Embryonic facial prominence (tissue), 1 donor: ENCODE measurements around the gene MAPK12.

Experiments used
- DNase-seq: peaks from one replicate; pipeline ENCODE4 v3.0.0-alpha.2; 2016; ENCODE audit errors: extremely low spot score

MAPK12 gene

DNA sequence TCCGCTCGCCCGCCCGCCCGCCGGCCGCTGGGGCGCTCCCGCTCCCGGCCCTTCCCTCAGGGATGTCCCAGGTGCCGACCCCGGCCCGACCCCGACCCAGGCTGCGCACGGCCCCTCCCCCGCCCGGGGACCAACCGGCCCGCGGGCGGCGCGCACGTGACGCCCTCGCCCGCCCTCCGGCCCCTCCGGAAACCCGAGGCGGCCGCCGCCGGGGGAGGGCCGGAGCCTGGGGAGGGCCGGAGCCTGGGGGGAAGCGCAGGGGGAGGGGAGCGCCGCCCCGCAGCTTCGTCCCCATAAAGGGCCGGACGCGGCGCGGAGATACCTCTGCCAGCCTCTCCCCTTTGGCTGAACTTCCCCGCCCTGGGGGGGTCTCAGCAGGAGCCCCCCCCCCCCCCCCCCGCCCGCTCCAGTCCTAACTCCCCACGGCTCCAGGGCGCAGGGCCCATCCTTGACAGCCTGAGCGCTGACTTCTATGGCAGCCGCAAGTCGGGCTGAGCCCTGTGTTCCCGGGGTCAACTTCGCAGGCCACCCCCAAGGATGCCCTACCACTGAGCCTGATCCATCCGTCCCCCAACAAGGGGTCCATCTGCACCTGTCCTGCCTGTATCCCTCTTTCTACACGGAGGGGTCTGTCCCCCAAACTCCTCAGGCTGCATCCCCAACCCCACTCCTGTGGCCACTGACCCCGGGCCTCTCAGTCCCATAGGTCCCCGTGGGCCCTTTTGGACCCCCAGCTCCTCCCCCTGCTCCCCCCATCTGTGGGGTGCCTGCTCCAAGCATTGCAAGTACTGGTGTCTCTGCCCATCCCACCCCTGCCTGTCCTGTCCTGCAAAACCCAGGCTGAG is at the start of gene MAPK12:
TSS of gene MAPK12 (minus strand) at position 69 of the 845 bp plus-strand sequence. CDS start 174 bp downstream, outside the sequence.
- no peak for DNase-seq

DNA sequence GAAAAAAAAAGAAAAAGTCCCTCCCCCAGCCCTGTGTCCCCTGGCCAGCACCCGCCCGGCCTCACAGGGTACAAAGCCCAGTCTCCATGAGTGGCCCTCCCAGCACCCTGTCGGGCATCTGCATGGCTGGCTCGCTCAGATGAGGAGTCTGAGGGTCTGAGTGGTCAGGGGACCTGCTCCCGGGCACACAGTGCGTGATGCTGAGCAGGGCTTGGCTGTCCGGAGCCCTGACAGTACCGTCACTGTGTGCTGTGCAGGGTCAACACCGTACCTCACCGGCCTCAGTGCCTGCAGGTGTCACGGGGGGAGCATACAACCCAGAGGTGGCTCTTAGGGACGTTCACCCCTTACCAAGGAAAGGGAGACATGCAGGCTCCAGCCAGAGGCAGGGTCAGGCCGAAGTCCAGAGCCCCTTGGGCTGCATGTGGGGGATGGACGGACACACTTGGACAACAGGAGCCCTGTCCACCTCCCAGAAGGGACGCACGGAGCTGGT is 49.5 kb upstream of the MAPK12 start:
- DNase-seq: no peak

DNA sequence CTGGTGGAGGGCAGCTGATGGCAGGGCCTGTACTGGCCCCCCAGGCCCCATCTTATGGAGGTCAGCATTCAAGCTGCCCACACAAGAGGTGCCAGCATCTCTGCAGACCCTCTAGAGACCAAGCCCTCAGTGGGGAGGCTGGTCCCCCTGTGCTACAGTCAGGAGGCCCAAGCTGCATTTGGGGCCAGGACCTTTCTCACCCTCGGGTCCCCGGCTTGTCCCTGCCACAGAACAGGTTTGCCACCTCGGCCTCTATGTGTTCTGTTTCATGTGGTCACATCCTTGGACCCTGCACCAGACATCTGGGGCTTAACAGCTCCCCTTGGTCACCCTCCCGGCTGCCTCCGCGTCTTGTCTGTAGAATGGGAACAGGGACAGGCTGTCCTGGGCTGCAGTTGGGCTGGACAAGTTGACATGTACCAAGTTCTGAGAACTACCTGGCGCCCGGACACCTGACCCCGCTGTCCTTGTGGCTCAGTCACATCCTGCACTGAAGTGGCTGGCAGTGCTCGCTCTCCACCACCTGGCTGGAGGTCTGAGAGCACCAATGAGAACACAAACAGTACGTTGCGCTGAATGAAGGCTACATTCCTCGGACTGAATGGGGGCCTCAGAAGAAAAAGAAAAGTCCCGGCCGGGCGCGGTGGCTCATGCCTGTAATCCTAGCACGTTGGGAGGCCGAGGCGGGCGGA is 48.7 kb upstream of the MAPK12 start:
- DNase-seq: no peak

DNA sequence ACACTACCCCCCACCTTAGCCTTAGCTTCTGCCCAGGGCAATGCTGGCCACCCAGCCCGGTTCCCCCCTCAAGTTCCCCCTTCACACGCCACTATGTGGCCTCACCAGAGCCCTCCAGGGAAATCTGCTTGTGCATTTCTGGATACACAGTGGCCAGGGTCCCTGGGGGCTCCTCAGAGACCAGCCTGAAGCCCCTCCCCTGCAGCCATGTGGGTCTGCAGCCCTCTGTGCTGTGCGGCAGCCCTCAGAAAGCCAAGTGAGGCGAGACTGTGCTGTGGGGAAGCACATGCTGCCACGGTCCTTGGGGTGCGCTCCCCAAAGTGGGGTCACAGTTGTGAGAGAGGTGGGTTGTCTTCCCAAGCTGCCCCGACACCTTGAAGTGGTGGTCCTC is 48.1 kb upstream of the MAPK12 start:
- no peak for DNase-seq

DNA sequence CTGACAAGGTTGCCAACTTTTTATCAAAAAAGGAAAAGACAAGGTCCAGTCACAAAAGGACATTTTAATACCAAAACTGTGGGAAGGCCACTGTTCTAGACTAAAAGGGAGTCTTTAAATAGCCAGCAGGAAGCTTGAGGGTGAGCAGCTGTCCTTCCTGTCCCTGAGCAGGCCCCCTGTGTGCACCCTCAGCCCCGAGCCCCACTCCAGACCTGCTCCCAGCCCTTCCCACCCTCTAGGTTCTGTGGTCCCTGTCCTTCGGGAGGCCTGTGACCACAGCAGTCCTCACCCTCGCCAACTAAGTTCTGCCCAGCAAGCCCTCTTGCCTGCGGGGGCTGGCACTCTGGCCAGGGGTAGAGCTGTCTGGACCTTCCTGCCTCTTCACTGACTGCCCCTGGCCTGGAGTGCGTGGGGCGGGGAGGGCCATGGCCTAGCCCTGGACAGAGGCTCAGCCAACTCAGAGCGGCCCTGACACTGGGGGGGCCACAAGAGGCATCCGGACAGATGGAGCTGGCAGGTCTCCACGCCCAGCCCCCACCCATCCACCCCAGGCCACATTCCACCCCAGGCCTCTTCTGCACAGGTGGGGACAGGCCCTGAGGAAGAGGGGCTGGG is 47.6 kb upstream of the MAPK12 start:
- no peak for DNase-seq

DNA sequence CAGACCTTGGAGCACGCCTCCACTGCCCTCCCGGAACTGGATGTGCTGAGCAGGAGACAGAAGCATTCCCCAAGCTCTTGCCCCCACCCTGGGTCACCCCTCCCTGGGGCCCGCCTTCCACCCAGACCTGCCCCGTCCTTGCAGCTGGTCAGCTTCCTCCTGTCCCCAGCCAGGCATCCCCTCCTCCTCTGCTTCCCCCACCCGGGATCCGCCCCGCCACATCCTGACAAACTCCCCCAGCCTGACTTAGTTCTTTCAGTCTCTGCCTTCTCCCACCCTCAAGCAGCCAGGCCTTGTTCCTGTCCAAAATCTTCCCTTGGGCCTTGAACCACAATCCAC is 47.1 kb upstream of the MAPK12 start:
- no peak for DNase-seq

DNA sequence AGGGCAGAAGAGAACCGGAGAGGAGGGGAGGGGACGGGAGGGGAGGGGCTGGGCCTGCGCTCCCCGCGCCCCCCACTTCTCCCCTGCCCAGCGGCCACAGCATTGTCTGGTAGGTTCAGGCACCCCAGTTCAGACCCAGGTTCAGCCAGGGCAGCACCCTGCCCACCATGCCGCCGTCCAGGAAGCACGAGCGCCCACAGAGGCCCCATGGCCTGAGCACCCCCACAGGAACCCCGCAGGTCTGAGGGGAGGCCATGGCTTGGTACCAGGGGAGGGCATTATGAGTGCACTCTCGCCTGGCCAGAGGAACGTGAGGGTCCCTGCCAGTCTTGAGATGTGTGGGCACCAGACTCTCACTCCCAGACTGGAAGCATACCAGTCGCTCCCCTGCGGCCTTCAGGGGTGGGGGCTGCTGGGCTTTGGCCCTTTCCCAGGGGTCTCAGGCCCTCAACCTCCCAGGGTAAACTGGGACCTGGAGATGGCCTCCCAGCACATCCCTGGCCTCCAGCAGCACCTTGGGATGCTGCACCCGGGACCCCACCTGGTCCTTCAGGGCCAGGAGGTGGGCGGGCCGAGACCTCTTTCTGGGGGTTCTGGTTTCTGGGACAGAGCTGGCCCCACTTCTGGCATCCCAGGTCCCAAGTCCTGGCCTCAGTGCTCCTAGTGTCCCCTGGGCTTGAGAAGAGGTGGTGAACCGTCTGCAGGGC is 46.6 kb upstream of the MAPK12 start:
- DNase-seq: no peak

DNA sequence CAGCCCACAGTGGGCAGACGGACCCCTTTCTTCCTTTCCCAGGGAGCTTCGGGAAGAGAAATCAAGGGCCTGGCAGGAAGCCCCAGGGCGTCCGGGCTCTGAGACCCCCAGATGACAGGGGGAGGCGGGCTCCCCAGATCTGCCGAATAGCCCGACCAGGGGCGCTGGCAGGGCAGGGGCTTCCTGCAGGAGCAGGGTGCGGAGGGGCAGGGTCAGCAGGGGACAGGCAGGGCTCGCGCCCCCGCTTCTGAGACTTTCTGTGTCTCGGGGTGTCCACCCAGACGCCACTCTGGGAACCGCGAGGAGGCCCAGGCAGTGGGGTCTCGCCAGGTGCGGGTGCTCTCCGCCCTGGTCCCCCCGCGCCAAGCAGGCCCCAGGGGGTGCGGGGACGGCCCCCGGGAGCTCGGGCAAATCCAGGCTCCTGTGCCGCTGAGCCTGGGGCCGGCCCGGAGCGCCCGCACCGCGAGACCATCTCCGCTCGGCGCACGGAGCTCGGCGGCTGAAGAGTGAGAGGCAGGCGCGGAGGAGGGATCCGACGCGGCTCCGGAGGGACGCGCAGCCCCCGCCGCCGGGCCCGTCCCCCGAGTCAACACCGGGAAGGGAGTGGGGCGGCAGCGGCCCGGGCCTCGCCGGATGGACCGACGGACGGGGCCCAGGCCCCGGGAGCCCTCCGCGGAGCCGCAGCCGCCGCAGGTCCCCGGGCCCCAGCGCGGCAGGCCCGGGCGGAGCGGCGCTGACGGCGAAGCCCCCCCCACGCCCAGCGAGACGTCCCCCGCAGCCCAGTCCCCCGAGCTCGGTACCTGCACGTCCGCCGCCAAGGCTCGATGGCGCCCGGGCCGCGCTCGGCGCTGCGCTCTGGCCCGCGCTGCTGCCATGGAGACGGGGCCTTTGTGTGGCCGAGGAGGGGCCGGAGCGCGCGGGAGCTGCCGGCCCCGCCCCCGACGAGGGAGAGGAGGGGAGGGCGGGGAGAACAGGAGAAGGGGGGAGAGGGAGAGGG is 45.6 kb upstream of the MAPK12 start, which contains the start of gene PLXNB2:
TSS of gene PLXNB2 (minus strand) at position 894 of the 997 bp plus-strand sequence. CDS start 17,062 bp downstream, outside the sequence.
- peak; percentile 76 for DNase-seq

DNA sequence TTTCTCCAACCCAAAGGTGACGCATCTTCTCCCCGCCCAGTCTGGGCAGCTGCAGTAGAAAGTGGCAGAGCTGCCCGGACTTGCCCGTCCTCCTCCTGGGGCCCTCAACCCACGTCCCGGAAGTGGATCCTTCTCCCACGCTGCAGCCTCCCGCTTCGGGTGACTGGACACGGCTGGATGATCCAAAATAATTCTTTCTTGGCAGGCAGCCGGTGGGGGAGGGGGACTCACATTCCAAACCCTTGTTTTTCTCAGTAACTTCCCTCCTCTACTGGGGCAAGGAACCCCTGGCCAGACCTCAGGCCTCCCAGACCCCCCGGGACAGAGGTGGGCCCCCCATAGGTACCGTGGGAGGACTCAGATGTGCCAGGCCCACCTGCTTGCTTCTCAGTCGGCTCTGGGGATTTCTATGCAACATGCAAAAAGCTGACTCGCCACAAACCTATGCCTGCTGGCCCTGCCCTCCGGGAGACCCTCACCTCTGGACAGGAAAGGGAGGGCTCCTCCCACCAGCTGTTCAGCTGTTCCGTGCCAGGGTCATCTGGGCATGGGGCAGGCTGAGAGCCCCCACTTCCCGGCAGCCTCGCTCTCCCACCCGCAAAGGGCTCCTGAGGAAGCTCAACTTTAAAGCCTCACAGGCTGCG is 44.6 kb upstream of the MAPK12 start:
- DNase-seq: no peak

DNA sequence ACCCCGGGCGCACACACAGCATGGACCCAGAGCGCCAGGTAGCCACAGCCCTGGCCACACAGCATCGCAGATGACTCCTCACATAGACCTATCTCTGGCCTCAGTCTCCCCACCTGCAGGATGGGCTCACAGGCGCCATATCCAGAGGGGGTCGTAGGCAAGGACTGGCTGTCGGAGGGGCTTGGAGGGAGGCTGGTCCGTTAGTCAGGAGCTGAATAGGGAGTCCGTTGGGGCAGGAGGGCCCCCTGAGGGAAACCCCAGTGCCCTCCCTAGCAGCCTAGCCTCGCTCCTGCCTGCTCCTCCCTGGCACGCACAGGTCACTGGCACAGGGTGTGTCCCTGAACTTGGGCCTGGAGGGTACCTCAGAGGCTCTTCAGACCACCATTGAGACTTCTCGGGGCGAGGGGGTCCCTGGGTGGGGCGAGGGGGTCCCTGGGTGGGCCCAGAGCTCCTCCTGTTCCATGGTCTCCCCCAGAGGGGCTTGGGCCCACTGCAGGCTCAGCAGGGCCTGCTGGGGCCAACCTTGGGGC is 44.0 kb upstream of the MAPK12 start:
- no peak for DNase-seq

DNA sequence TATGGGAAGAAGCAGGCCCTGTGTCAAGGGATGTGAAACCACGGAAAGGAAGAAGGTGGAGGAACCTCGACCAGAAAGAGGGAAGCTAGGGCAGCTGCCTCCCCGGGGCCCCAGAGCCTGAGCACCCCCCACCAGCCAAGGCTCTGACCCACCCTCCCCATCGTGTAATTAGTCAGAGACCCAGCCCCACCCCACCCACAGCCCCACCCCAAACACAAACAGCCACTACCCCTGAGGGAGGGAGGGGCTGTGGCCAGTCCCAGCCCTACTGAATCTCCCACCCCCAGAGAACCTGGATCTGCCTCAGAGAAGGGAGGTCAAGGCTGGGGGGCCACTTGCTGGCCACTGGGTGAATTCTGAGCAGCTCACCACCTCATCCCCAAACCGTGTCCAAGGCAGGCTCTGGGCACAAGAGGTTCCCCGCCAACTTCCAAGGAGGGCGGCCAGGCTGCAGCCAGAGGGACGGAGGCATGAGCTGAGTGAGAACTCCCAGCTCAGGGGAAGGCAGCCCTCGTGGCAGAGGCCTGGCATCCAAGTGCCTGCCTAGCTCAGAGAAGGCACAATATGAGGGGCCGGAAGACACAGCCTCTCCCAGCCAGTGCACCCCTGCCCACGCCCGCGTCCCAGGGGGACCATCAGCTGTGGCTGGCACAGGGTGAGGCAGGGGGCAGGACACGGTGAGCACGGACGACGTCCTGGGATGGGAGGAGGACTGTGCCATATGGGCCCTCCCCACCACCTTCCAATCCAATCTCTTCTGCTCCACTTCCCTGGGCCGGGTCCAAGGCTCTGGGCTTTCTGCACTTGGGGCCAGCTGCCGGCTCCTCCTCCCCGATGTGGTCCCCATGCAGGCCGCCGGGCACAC is 43.3 kb upstream of the MAPK12 start:
- DNase-seq: no peak

DNA sequence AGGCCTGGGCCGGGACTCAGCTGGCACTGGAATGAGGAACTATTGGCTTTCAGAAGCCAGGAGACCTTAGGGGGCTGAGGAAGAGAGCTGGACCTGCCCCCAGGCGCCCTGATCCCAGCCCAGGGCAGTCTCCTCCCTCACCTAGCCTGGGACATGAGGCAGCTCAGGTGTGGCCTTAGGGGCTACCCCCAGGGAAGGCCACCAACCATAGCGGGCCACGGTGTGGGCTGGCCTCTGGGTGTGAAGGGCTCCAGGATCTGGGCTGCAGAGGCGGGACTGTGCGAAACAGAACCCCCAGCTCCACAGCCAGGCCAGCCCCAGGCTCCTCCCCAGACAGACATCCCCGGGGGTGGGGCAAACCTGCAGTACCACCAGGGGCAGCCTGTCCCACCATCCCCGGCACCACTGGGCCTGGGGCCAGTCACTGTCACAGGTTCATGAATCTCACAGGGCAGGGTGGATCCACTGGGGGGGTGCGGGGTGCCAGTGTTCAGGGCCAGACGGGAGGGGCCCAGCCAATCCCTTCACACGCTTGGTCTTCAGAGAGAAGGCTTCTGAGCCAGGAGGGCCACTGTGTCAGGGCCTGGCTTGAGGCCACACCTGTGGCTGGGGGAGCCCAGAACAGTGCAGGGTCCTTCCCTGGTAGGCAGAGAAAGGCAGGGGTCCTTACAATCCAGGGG is 42.5 kb upstream of the MAPK12 start:
- DNase-seq: no peak

DNA sequence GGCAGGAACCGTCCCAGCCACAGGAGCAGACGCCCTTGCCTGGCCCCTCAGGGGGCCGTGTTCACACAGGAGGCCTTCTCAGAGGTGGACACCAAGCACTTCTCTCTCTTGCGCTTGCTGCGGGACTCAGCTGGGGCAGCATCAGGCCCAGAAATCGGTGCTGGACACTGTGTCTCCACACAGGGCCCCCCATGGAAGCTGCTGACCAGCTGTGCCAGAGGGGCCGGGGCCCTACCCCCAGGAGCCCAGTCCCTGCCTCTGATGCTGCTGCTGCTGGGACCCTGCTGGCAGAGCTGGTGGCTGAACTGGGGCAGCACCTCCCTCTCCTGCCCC is 42.0 kb upstream of the MAPK12 start:
- no peak for DNase-seq

DNA sequence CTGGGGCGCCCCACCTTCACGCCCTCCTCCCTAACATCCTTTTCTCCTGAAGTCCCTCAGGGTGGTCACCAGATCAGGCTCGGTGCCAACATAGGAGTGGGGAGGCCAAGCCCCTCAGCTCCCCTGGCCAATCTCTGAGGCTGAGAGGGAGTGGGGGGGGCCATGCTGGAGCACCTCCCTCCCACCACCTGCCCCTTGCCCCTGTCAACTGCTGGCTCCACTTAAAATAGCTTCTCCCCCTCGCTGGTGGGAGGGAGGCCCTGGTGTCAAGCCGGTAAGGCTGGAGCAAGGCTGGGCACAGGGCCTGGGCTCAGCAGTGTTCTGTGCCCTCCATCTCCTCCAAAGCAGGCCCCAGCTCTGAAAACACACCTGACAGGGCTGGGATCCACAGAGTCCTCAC is 41.1 kb upstream of the MAPK12 start:
- DNase-seq: no peak

DNA sequence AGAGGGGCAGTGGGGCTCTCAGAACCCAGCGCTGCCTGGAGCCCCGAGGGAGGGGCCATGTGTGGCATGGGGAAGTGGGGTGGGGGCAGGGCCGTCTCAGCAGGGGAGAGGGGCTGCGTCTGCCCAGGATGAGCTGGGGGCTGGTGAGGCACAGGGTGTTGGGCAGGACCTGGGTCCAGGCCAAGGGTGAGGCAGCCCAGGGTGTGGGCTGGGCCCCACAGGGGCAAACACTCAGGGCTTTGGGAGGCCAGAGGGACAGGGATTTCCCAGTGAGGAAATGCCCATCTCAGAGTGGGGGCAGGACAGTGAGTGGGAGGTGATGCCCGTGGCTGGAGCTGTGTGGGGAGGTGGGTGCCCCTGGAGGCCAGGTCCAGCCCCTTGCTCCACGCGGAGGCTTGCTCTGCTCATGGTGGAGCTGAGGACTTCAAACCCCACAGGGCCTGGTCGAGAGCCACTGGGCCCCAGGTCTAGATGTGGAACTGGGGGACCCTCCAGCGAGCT is 40.6 kb upstream of the MAPK12 start:
- DNase-seq: no peak

DNA sequence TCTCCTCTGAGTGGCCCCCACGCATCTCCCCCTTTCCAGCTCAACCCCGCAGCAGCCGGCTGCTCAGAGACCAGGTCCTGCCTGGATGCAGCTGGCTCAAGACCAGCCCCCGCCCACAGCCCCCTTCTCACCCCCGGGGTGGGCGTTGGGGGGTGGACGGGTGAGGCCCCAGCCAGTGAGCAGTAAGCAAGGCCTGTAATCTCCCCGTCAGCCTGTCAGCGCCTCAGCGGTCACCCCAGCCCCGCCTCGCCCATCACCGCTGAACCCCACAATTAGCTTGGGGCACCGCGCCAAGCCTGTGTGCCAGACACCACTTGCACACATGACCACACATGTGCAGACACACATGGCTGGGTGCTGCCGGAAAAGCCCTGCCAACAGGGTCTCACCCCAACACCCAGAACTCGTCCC is 40.1 kb upstream of the MAPK12 start:
- no peak for DNase-seq

DNA sequence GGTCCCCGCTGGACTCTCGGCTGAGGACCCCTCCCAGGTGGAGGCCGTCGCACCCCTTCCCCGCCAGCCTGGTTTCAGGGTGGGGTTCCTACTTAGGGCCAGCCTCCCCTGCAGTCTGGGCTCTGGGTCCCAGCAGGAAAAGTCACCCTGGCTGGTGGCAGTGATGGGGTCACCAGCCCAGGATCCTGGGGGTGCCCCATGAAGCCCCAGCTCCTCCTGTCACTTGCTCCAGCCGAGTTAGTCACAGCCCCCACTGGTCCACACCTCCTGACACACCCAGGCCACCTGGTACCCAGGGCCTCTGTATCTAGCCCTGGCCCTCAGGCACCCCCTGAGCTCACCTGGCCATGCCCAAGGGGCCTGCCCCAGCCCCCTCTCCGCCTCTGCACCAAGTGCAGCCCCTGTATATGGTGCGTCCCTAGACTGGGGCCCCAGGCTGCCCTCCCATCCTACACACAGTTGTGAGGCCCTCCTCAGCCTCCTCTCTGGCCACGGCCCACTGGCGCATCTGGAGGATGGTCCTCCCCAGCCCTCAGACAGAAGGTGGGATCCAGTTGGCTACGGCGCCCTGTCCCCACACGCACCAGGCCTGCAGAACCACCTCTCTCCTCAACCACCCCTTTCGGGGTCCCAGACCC is 39.3 kb upstream of the MAPK12 start:
- DNase-seq: no peak
